OCI-LY1 (cell line): ENCODE results near the gene SMCHD1.

ENCODE experiments used
- H2AFZ ChIP-seq: fragments of 200-600 bp; sonication (generic), shearing (Covaris generic); 2 replicates; pipeline ENCODE4 v1.6.0; 2014; ENCODE audit warnings: antibody characterized with exemption, mild to moderate bottlenecking, low read length
- H3F3A ChIP-seq: fragments of 200-600 bp; sonication (generic), shearing (Covaris generic); 2 replicates; pipeline ENCODE4 v1.6.0; 2014; ENCODE audit warnings: mild to moderate bottlenecking, antibody characterized with exemption, low read length, moderate library complexity; ENCODE audit not compliant: insufficient read depth
- H3K27ac ChIP-seq: fragments of 200-600 bp; sonication (generic); 2 replicates; pipeline ENCODE4 v1.5.1; 2014; ENCODE audit warnings: low read length, mixed run types, mild to moderate bottlenecking, low read depth; ENCODE audit not compliant: poor library complexity, severe bottlenecking
- H3K27me3 ChIP-seq: fragments of 200-600 bp; sonication (generic); 2 replicates; pipeline ENCODE4 v1.6.0; 2014; ENCODE audit warnings: antibody characterized with exemption, mild to moderate bottlenecking, low read length, moderate library complexity; ENCODE audit not compliant: insufficient read depth
- H3K36me3 ChIP-seq: fragments of 200-600 bp; sonication (generic); 2 replicates; pipeline ENCODE4 v1.6.1; 2014; ENCODE audit warnings: mild to moderate bottlenecking, antibody characterized with exemption, low read length, moderate library complexity, mixed read lengths; ENCODE audit not compliant: insufficient read depth
- H3K4me1 ChIP-seq: fragments of 200-600 bp; sonication (generic); 2 replicates; pipeline ENCODE4 v1.5.1; 2014; ENCODE audit warnings: mild to moderate bottlenecking, low read length, moderate library complexity; ENCODE audit not compliant: insufficient read depth, severe bottlenecking
- H3K4me2 ChIP-seq: fragments of 200-600 bp; sonication (generic), shearing (Covaris generic); 2 replicates; pipeline ENCODE4 v1.6.1; 2014; ENCODE audit warnings: low read length
- H3K4me3 ChIP-seq: fragments of 200-600 bp; sonication (generic); 2 replicates; pipeline ENCODE4 v1.5.1; 2014; ENCODE audit warnings: low read length, low read depth, mild to moderate bottlenecking, mixed read lengths; ENCODE audit not compliant: poor library complexity, severe bottlenecking
- H3K79me2 ChIP-seq: fragments of 200-600 bp; shearing (Covaris generic); 2 replicates; pipeline ENCODE4 v1.6.1; 2016; ENCODE audit warnings: mixed run types, low read length, mixed read lengths; ENCODE audit not compliant: insufficient read depth
- H3K9ac ChIP-seq: fragments of 200-600 bp; sonication (generic), shearing (Covaris generic); 2 replicates; pipeline ENCODE4 v1.6.1; 2014; ENCODE audit warnings: mild to moderate bottlenecking, low read length, mixed read lengths
- H3K9me2 ChIP-seq: fragments of 200-600 bp; sonication (generic), shearing (Covaris generic); 2 replicates; pipeline ENCODE4 v1.6.1; 2014; ENCODE audit warnings: low read depth, mild to moderate bottlenecking, low read length, mixed read lengths
- H3K9me3 ChIP-seq: fragments of 200-600 bp; shearing (Covaris generic); 2 replicates; pipeline ENCODE4 v1.6.1; 2014; ENCODE audit warnings: low read length, mixed read lengths
- H4K20me1 ChIP-seq: fragments of 200-600 bp; sonication (generic), shearing (Covaris generic); 2 replicates; pipeline ENCODE4 v1.6.0; 2016; ENCODE audit warnings: mild to moderate bottlenecking, low read length; ENCODE audit not compliant: insufficient read depth
- EZH2 ChIP-seq: fragments of 200-600 bp; sonication (generic), shearing (Covaris generic); IDR thresholded peaks from 2 replicates; pipeline ENCODE4 v1.8.0; 2017; ENCODE audit warnings: borderline replicate concordance, mixed run types, mild to moderate bottlenecking, antibody characterized with exemption, low read length, moderate library complexity, mixed read lengths
- TF ChIP-seq, protein P1 (sequence below): fragments of 200-600 bp; sonication (generic), shearing (Covaris generic); IDR thresholded peaks from 2 replicates; pipeline ENCODE4 v1.5.1; 2017; ENCODE audit warnings: mild to moderate bottlenecking, antibody characterized with exemption, low read length, moderate library complexity, mixed read lengths

The SMCHD1 gene

DNA sequence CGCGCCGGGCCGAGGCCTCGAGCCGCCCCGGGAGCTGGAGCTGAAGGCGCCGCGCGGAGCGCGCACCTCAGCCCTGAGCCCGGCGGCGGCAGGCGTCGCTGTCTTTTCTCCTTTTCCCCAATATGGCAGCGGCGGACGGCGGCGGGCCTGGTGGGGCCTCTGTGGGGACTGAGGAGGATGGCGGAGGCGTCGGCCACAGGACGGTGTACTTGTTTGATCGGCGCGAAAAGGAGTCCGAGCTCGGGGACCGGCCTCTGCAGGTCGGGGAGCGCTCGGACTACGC, 369 bp downstream of the SMCHD1 start:
- H3K4me1 ChIP-seq, result peaks cover 23% of the 10 kb centered on the region
- H3K4me2 ChIP-seq, result peak overlapping the region; percentile 77
- peaks cover 5% of the 10 kb centered on the region for H3K36me3 ChIP-seq
- H3K9me2 ChIP-seq, result no peaks in the 10 kb centered on the region
- H3K27me3 ChIP-seq, result no peaks in the 10 kb centered on the region
- peak overlapping the region; percentile 83 for H3K9ac ChIP-seq
- no peaks in the 10 kb centered on the region for H3K9me3 ChIP-seq
- H3K27ac ChIP-seq, result peak overlapping the region; percentile 82
- H3F3A ChIP-seq, result no peaks in the 10 kb centered on the region
- H4K20me1 ChIP-seq, result no peaks in the 10 kb centered on the region
- H2AFZ ChIP-seq, result no peak overlapping the region
- no peak for TF ChIP-seq EZH2
- TF ChIP-seq, protein P1, sequence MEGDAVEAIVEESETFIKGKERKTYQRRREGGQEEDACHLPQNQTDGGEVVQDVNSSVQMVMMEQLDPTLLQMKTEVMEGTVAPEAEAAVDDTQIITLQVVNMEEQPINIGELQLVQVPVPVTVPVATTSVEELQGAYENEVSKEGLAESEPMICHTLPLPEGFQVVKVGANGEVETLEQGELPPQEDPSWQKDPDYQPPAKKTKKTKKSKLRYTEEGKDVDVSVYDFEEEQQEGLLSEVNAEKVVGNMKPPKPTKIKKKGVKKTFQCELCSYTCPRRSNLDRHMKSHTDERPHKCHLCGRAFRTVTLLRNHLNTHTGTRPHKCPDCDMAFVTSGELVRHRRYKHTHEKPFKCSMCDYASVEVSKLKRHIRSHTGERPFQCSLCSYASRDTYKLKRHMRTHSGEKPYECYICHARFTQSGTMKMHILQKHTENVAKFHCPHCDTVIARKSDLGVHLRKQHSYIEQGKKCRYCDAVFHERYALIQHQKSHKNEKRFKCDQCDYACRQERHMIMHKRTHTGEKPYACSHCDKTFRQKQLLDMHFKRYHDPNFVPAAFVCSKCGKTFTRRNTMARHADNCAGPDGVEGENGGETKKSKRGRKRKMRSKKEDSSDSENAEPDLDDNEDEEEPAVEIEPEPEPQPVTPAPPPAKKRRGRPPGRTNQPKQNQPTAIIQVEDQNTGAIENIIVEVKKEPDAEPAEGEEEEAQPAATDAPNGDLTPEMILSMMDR, result no peak
- peaks cover 50% of the 10 kb centered on the region for H3K79me2 ChIP-seq
- H3K4me3 ChIP-seq, result peak overlapping the region; percentile 98

DNA sequence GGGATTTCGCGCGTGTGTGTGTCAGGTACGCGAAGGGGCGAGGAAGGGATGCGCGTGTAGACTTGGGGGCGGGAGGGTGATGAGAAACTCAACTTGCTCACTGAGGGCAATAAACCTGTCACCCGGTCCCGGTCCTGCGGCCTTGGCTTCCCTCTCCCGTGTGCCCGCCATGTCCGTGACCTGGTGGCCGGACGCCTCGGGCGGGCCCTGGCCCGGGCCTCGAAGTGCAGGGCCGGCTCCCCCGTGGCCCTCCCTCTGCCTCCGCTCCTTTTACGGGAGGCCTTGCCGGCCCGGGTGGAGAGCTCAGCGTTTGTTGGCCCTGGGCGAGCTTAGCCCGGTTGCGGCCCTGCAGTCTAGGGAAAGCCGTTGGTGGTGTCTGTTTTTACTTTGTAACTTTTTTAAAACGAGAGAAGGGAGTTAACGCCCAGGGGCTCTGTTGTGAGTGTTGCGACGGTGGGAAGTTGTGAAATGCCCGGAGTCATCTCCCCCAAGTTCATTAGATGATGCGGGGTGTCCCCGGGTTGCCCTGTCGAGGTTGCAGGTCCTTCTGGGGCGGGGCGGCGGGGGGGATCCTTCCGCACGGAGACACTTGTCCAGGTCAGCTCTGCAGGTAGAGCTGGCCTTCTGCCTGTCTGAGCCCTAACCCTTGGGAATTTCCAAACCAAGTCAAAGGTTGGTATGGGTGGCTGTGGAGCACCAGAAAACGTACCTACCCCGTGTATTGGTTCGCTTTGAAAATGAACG, 883 bp downstream of the SMCHD1 start:
- peak overlapping the region; percentile 83 for H3K9ac ChIP-seq
- no peak overlapping the region for H2AFZ ChIP-seq
- peaks cover 5% of the 10 kb centered on the region for H3K36me3 ChIP-seq
- no peaks in the 10 kb centered on the region for H3K27me3 ChIP-seq
- no peaks in the 10 kb centered on the region for H3K9me2 ChIP-seq
- peak overlapping the region; percentile 77 for H3K4me2 ChIP-seq
- no peaks in the 10 kb centered on the region for H3K9me3 ChIP-seq
- H4K20me1 ChIP-seq, result no peaks in the 10 kb centered on the region
- no peak for TF ChIP-seq EZH2
- TF ChIP-seq, protein P1, result no peak
- peaks cover 23% of the 10 kb centered on the region for H3K4me1 ChIP-seq
- H3K79me2 ChIP-seq, result peaks cover 55% of the 10 kb centered on the region
- peak overlapping the region; percentile 98 for H3K4me3 ChIP-seq
- no peaks in the 10 kb centered on the region for H3F3A ChIP-seq
- peak overlapping the region; percentile 82 for H3K27ac ChIP-seq

DNA sequence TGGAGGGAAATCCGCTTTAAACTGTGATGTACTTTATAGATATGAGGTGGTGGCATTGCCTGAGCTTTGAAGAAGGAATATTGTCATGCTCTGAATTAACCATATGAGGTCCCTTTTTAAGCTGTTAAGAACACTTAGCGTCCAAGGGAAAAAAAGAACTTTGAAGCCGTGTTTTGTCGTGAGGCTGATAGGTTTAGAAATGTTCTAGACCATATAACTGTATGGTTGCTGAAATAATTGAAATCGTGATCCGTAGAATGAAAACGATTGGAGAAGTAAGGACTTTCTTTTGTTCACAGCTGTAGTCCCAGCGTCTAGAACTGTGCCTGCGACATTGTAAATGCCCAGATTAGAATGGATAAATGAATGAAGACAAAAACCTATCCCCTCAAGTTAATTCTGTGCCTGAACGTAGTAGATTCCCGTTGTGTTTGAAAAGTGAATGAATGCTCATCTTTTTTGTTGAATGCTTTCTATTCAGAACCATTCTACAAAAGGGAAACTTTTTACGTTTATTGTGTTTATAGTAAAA, 1.5 kb downstream of the SMCHD1 start:
- no peaks in the 10 kb centered on the region for H3K9me2 ChIP-seq
- H3K4me1 ChIP-seq, result peaks cover 23% of the 10 kb centered on the region
- peak overlapping the region; percentile 98 for H3K4me3 ChIP-seq
- no peak for TF ChIP-seq EZH2
- TF ChIP-seq, protein P1, result no peak
- H3K27ac ChIP-seq, result peak overlapping the region; percentile 82
- peak overlapping the region; percentile 77 for H3K4me2 ChIP-seq
- no peaks in the 10 kb centered on the region for H4K20me1 ChIP-seq
- peaks cover 5% of the 10 kb centered on the region for H3K36me3 ChIP-seq
- H3K27me3 ChIP-seq, result no peaks in the 10 kb centered on the region
- H2AFZ ChIP-seq, result no peak overlapping the region
- H3K9me3 ChIP-seq, result no peaks in the 10 kb centered on the region
- peak overlapping the region; percentile 83 for H3K9ac ChIP-seq
- no peaks in the 10 kb centered on the region for H3F3A ChIP-seq
- H3K79me2 ChIP-seq, result peaks cover 59% of the 10 kb centered on the region
